Immature natural killer cell (primary cell): ENCODE measurements around the gene ACP4. TPM values are rescaled to one million over a fixed set of nuclear protein-coding genes. Genes with fewer than 3 reads are reported as not detected.

Source experiments
- DNase-seq, 3 donors: peaks; one replicate each; pipeline ENCODE4 v3.0.0; 2022; ENCODE audit warnings: mixed read lengths in 1 of 3
- H3K27ac Mint-ChIP-seq, 6 donors: one replicate each; pipeline ENCODE4 v1.8.0; 2020; ENCODE audit warnings: mixed read lengths in 6 of 6, mild to moderate bottlenecking in 5 of 6, inconsistent platforms in 4 of 6, moderate library complexity in 3 of 6
- H3K27me3 Mint-ChIP-seq, 3 donors: one replicate each; pipeline ENCODE4 v1.8.0; 2020 to 2021; ENCODE audit warnings: low read depth in 3 of 3, mild to moderate bottlenecking in 3 of 3, mixed read lengths in 3 of 3, moderate library complexity in 3 of 3, inconsistent platforms in 1 of 3
- H3K36me3 Mint-ChIP-seq, 3 donors: one replicate each; pipeline ENCODE4 v1.8.0; 2020; ENCODE audit warnings: mixed read lengths in 3 of 3, inconsistent platforms in 2 of 3, mild to moderate bottlenecking in 2 of 3
- H3K4me1 Mint-ChIP-seq, 2 donors: one replicate each; pipeline ENCODE4 v1.8.0; 2020; ENCODE audit warnings: inconsistent platforms in 2 of 2, mild to moderate bottlenecking in 2 of 2, mixed read lengths in 2 of 2, moderate library complexity in 1 of 2
- H3K4me3 Mint-ChIP-seq, 5 donors: one replicate each; pipeline ENCODE4 v1.8.0; 2020; ENCODE audit warnings: mild to moderate bottlenecking in 5 of 5, mixed read lengths in 5 of 5, inconsistent platforms in 3 of 5, moderate library complexity in 3 of 5
- H3K9me3 Mint-ChIP-seq, 6 donors: one replicate each; pipeline ENCODE4 v1.8.0; 2020; ENCODE audit warnings: mild to moderate bottlenecking in 6 of 6, mixed read lengths in 6 of 6, inconsistent platforms in 4 of 6, moderate library complexity in 3 of 6
- polyA plus RNA-seq, 3 donors: library from polyadenylated mRNA; unstranded; fragments of 300-500 nt; fragmentation: Illumina TruSeq; gene quantifications; one replicate each; pipeline ENCODE4 v1.2.3, GENCODE V29; 2021

Gene ACP4
- polyA plus RNA-seq, 3 donors from 2014 or later: not detected

DNA sequence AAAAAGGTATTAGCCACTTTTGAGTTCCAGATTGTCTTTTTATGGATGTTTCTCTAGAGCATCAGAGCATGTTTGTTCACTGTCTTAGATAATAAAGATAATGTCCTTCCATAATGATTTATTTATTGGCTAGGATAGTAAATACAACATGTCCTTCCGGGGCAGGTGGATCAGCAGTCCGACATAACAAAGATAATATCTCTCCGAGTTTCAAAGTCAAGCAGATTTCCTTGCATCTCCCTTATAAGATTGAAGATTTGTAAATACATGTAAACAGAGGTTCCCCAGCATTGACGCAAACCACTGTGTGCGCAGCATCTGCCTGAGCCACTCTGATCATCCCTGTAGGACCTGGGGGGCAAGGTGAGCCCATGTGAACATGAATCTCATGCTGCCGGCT lies 51.9 kb downstream of the ACP4 start:
- Mint-ChIP-seq H3K27ac (no peak overlapping the region), H3K27me3 (peaks cover 3 to 6% (median 4%) of the 10 kb centered on the region in 3 donors), H3K36me3 (peaks cover 0 to 7% (median 0%) of the 10 kb centered on the region in 3 donors), H3K4me1 (peaks cover 0 to 2% of the 10 kb centered on the region in 2 donors), H3K4me3 (no peak overlapping the region), H3K9me3 (peaks cover 0 to 10% (median 3%) of the 10 kb centered on the region in 6 donors)
- DNase-seq: no peak

DNA sequence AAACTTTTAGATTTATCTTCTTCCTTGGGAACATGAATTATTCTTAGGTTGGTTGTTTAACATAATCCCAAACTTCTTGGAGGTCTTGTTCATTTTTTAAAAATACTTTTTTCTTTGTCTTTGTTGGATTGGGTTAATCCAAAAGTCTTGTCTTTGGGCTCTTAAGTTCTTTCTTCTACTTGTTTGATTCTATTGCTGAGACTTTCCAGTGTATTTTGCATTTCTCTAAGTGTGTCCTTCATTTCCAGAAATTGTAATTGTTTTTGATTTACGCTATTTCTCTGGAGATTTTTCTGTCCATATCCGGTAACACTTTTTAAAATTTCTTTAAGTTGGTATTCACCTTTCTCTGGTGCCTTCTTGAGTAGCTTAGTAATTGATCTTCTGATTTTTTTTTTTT lies 53.0 kb downstream of the ACP4 start:
- Mint-ChIP-seq H3K27me3 (peaks cover 2 to 6% (median 2%) of the 10 kb centered on the region in 3 donors), H3K36me3 (peaks cover 0 to 7% (median 0%) of the 10 kb centered on the region in 3 donors), H3K27ac (no peak overlapping the region), H3K9me3 (peaks cover 0 to 10% (median 3%) of the 10 kb centered on the region in 6 donors), H3K4me1 (no peaks in the 10 kb centered on the region), H3K4me3 (no peak overlapping the region)
- DNase-seq: no peak

DNA sequence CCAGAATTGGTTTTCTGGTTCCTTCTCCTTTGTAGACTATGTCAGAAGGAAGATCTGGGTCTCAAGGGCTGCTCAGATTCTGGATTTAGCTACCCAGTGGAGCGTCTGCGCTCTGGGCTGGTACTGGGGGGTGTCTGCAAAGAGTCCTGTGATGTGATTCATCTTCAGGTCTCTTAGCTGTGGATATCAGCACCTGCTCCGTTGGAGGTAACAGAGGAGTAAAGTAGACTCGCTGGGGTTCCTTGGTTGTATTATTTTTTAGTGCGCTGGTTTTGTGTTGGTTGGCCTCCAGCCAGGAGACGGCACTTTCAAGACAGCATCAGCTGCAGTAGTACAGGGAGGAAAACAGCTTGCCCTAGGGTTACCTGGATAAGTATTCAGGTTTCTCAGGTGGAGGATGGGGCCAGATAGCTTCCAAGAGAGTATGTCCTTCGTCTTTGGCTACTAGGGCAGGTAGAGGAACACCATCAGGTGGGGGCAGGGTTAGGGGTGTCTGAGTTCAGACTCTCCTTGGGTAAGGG lies 53.5 kb downstream of the ACP4 start:
- H3K4me1 Mint-ChIP-seq: no peaks in the 10 kb centered on the region
- peaks cover 1 to 6% (median 2%) of the 10 kb centered on the region in 3 donors for H3K27me3 Mint-ChIP-seq
- no peak overlapping the region for H3K4me3 Mint-ChIP-seq
- peaks cover 0 to 7% (median 0%) of the 10 kb centered on the region in 3 donors for H3K36me3 Mint-ChIP-seq
- peaks cover 0 to 10% (median 3%) of the 10 kb centered on the region in 6 donors for H3K9me3 Mint-ChIP-seq
- no peak for DNase-seq
- no peak overlapping the region for H3K27ac Mint-ChIP-seq

DNA sequence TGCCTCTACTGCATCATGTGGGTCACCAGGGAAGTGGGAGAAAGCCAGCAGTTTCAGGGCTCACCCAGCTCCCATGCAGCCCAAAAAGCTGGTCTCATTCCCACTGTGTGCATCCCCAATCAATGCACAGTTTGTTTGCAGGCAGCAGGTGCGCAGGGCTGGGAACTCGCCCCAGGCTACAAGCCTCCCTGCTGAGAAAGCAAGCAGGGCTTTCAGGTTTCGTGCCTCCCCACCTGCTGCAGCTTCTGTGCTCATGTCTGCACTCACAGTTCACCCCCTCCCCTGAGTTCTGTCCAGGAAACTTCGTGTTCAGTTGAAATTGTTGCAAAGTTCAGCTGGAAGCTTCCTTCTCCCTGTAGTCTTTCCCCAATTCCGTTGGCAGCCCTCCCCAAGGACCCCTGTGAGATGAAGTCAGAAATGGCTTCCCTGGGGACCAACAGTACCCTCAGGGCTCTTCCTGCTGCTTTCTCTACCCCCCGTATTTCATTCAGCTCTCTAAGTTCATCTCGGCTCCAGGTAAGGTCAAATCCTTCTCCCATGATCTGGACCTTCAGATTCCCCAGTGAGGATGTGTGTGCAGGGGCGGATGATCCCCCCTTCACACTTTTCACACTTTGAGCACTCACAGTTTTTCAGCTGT lies 54.2 kb downstream of the ACP4 start:
- DNase-seq: no peak
- H3K4me1 Mint-ChIP-seq: no peaks in the 10 kb centered on the region
- peaks cover 1 to 6% (median 2%) of the 10 kb centered on the region in 3 donors for H3K27me3 Mint-ChIP-seq
- no peak overlapping the region for H3K27ac Mint-ChIP-seq
- no peak overlapping the region for H3K4me3 Mint-ChIP-seq
- peaks cover 0 to 7% (median 0%) of the 10 kb centered on the region in 3 donors for H3K36me3 Mint-ChIP-seq
- peaks cover 0 to 10% (median 3%) of the 10 kb centered on the region in 6 donors for H3K9me3 Mint-ChIP-seq

Other genes starting within 250 kb of the ACP4 start
- not detected for gene LRRC4B, start 222.0 kb upstream of the ACP4 start, polyA plus RNA-seq
- gene SYT3, start 150.5 kb upstream of the ACP4 start, polyA plus RNA-seq: under 1 TPM in 1 of 3 donors, not detected in 2; 0.22 TPM
- gene C19orf81, start 141.0 kb upstream of the ACP4 start, polyA plus RNA-seq: 1 to 10 TPM in 1 of 3 donors, not detected in 2; 1.8 TPM
- not detected for gene SHANK1, start 70.6 kb upstream of the ACP4 start, polyA plus RNA-seq
- 1 to 10 TPM; 1.4 to 4.6 (median 4.2) TPM for gene CLEC11A, start 67.1 kb upstream of the ACP4 start, polyA plus RNA-seq
- gene GPR32, start 20.0 kb upstream of the ACP4 start, polyA plus RNA-seq: not detected
- not detected for gene KLK1, start 33.4 kb downstream of the ACP4 start, polyA plus RNA-seq
- gene KLK15, start 43.2 kb downstream of the ACP4 start, polyA plus RNA-seq: not detected
- gene KLK3, start 64.5 kb downstream of the ACP4 start, polyA plus RNA-seq: not detected
- not detected for gene KLK2, start 83.0 kb downstream of the ACP4 start, polyA plus RNA-seq
- gene KLK4, start 121.0 kb downstream of the ACP4 start, polyA plus RNA-seq: not detected
- gene KLK5, start 162.6 kb downstream of the ACP4 start, polyA plus RNA-seq: not detected
- not detected for gene KLK6, start 179.2 kb downstream of the ACP4 start, polyA plus RNA-seq
- not detected for gene KLK7, start 193.5 kb downstream of the ACP4 start, polyA plus RNA-seq
- not detected for gene KLK8, start 211.2 kb downstream of the ACP4 start, polyA plus RNA-seq
- gene KLK10, start 229.3 kb downstream of the ACP4 start, polyA plus RNA-seq: not detected
- gene KLK11, start 236.2 kb downstream of the ACP4 start, polyA plus RNA-seq: not detected
- not detected for gene KLK12, start 244.6 kb downstream of the ACP4 start, polyA plus RNA-seq